GM04503 (cell line): ENCODE results near the gene MTMR10.

ENCODE experiments used
- DNase-seq: peaks from one replicate; pipeline ENCODE4 v3.0.0-alpha.2; 2012; ENCODE audit warnings: low read depth

Gene MTMR10

DNA sequence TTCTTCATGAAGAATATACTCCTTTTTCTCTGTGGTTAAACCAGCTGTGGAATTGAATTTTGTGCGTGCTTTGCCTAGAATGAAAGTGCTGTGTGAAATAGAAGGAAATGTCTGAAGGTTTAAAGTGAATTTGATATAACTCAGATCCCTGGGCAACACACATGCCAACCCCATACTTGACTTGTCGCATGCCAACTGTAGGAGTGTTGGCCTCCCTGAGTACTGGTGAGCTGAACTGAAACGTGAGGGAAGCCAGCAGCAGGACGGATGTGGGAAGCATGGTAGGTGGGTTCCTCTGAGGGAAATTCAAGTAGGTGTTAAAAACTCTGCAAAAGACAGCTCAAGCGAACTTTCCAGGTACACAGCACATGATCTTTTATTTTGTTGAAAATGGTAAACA lies 73.1 kb downstream of the MTMR10 start:
- no peak for DNase-seq

DNA sequence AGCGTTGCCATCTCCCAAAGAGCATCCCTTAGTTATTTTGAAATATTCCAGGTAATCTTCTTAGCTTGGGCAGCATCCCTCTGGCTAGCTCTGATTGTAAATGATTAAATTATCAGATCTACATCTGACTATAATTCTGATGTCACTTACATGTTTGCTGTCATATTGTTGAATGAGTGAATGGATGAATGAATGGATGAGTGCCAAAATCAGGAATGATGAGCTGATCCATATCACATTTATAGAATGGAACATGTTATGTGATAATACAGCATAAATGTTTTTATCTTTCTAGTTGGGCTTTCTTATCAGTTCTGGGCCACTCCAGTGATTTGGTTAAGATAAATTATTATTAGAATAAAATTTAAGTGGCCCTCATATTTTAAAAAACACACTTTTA lies 73.8 kb downstream of the MTMR10 start:
- no peak for DNase-seq

DNA sequence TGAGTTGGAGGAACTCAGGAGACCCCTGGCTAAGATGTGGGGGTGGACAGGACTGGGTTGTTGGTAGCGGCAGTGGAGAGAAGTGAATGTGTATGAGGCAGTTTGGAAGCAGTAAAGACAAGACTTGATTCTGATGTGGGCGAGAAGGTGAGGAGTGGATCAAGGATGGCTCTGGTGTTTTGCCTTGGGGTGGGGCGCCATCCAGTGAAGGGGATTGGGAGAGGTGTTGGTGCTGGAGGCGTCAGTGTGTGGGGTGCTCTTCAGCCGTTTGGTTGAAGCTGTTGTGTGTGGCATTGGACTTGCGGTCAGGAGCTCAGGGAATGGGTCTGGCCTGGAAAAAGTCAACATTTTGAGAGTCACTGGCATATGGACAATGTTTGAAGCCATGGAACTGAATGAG lies 74.4 kb downstream of the MTMR10 start:
- no peak for DNase-seq

DNA sequence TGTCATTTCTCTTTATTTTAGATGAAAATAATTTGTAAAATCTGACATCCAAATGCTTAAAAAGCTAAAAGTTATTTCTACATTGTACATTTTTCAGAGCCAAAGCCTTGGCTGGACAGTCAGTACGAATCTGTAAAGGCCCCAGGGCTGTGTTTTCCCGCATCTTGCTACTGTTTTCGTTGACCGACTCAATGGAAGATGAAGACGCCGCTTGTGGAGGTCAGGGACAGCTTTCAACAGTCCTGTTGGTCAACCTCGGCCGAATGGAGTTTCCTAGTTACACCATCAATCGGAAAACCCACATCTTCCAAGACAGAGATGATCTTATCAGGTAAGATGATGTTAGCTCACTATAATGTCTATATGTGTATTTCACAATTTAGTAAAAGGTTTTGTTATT lies 77.7 kb downstream of the MTMR10 start:
- DNase-seq, result no peak

DNA sequence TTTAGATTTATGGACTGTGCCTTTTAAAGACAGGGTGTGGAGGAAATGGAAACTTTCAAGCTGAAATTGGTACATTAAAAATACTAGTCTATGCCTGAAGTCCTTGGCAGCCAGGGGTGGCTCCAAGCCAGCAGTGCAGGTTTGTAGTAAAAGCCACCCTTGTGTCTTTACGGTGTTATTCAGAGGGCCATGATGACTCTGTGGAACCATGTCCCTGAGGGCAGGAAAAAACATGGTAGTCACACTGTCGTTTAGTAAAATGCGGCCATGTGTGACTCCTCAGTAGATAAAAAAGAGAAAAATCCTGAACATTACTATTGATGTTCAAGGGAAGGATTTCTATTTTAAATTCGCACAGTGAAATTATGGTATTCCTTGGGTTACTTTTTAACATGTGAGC lies 85.1 kb downstream of the MTMR10 start:
- DNase-seq, result no peak

DNA sequence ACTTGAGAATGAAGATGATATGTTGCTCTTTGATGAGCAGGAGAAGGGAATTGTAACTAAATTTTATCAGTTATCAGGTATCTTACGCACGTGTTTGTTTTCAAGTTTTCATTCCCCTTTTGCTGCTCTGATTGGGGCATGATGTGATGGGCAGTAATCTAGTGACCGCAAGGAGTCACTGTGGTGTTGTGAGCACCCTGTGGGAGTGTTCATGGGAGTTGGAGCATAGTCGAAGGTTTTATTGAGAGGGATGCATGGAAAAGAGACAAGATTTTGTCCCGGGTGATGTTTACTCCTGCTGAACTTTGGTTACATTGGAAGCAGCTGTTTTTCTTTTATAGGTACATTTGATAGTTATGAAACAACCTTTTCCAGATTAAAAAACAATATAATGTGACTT lies 85.6 kb downstream of the MTMR10 start:
- no peak for DNase-seq

DNA sequence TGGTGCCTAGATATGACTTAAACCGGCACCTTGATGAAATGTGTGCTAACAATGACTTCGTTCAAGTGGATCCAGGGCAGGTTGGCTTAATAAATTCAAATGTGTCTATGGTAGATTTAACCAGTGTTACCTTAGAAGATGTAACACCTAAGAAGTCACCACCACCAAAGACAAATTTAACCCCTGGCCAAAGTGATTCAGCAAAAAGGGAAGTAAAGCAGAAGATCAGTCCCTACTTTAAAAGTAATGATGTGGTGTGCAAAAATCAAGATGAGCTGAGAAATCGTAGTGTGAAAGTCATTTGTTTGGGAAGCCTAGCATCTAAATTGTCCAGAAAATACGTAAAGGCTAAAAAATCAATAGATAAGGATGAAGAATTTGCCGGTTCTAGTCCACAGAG lies 86.6 kb downstream of the MTMR10 start:
- no peak for DNase-seq

DNA sequence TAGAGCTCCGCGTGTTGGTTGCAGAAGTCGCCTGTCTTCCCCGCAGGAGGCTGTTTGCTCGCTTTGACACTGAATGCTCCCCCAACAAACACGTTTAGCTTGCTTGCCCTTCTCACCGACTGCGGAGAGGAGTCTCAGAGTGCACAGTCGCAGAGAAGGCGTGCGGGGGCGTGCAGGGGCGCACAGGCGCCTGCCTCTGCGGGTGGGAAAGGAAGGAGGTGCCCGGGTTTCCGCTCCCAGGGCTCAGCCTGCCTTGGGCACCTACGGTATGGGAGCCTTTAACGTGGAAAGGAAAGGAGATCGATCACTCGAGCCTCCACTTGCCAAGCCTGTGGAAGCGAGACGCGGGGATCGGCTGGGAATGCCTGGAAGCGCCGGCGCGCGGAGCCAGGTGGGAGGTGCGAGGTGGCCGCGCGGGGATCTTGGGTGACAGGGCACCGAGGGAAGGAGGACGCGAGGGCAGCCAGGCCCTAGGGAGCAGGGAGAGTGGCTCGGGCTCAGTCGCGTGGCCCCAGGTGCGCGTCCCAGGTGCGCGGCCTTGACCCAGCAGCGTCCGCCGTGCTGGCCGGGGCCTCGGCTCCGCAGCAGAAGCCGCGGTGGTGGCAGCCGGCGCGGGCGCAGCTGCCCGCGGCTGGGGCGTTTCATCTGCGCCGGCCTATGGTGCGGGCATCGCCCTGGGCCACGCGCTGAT lies 87.8 kb downstream of the MTMR10 start, which contains the start of gene FAN1:
Gene FAN1, plus strand, starts transcription at position 419 of the 691 bp plus-strand sequence. CDS start 749 bp downstream, outside the sequence.
- DNase-seq, result peak; percentile 53

DNA sequence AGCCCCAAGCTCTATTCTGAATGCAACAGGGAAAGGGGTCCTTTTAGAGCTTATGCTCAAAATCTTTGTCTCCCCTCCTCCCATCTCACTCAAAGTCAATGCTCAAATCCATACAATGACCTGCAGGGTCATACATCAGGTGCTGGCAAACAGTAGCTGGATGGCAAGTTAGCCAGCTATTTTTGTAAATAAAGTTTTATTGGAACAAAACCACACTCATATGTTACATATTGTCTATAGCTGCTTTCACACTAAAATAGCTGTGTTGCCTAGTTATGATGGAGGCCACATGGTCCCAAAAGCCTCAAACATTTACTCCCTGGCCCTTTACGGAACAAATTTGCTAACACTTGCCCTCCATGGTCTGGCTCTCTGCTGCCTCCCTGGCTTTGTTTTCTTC lies 89.5 kb downstream of the MTMR10 start:
- no peak for DNase-seq

DNA sequence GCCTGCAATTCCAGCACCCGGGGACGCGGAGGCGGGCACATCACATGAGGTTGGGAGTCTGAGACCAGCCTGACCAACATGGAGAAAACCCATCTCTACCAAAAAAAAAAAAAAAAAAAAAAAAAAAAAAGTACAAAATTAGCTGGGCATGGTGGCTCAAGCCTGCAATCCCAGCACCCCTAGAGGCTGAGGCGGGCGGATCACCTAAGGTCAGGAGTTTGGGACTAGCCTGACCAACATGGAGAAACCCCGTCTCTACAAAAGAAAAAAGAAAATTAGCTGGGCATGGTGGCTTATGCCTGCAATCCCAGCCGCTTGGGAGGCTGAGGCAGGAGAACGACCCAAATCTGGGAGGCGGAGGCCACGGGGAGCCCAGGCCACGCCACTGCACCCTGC lies 95.2 kb downstream of the MTMR10 start:
- no peak for DNase-seq

DNA sequence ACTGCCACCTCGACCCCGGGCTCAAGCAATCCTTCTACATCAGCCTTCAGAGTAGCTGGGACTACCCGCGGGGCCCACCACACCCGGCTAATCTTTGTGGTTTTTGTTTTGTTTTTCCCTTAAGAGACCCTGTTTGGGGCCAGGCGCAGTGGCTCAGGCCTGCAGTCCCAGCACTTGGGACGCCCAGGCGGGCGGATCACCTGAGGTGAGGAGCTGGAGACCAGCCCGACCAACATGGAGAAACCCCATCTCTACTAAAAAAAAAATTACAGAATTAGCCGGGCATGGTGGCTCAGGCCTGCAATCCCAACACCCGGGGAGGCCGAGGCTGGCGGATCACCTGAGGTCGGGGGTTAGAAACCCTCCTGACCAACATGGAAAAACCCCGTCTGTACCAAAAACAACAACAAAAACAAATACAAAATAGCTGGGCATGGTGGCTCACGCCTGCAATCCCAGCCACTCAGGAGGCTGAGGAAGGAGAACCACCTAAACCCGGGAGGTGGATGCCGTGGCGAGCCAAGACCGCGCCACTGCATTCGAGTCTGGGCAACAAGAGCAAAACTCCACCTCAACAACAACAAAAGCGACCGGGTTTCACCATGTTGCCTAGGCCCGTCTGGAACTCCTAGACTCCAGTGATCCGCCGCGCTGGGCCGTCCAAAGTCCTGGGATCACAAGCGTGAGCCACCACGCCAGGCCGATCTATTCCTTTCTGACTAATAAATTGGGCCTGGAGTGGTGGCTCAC lies 95.8 kb downstream of the MTMR10 start:
- no peak for DNase-seq

DNA sequence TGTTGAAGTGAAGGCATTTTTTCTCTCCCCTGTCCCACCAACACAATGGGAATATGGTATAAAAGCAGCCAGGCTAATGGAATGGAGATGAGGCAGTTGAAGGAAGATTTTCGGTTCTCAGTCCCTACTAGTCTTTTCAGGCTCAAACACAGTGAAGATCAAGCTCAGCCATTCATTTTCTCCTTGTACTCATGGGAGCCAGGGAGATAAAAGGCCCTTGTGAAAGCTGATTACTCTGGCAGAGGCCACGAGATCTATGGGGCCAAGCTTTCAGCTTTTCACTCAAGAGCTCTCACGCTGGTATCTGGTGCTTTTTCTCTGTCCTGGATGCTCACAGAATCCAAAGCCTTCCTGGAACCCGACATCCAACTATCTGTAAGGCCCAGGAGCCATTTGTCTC lies 102.2 kb downstream of the MTMR10 start:
- no peak for DNase-seq
